ENCODE results near the gene ATXN3.

Gene ATXN3

DNA sequence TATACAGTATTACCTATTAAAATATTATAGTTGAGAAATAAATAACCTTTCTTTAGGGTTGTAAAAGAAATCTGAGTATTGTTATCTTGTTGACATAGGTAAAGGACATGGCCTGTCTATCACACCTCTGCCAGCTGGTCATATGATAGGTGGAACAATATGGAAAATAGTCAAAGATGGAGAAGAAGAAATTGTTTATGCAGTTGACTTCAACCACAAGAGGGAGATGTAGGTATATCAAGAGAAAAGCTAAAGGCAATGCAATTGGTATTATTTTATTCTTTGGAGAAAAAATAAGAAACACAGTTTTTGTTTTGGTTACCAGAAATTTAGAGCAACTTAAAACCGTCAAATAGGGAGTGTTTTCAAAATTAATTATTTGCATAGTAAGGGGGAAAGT, 28.9 kb upstream of the ATXN3 start:
- Histone ChIP-seq H3K79me2 (ENCODE audit: insufficient read depth, low read length) (no peaks in the 10 kb centered on the region), H3K9me3 (ENCODE audit: insufficient read depth, low read depth, low read length) (no peaks in the 10 kb centered on the region), H3K9me2 (replicated peaks; ENCODE audit: low read depth, low read length) (no peaks in the 10 kb centered on the region), H3K9ac (ENCODE audit: low read depth, low read length, poor library complexity, severe bottlenecking) (no peak overlapping the region), H3K4me2 (ENCODE audit: low read depth, low read length, poor library complexity, severe bottlenecking) (no peak overlapping the region), H3K4me3 (ENCODE audit: low read length, poor library complexity, severe bottlenecking) (no peak overlapping the region), H3K36me3 (ENCODE audit: insufficient read depth, low read length) (peaks cover 46% of the 10 kb centered on the region), H3F3A (ENCODE audit: low read depth) (no peaks in the 10 kb centered on the region), H3K27me3 (ENCODE audit: insufficient read depth, low read length, poor library complexity, severe bottlenecking) (no peaks in the 10 kb centered on the region), H2AFZ (ENCODE audit: low read length) (no peak overlapping the region), H3K4me1 (ENCODE audit: insufficient read depth, low read length, poor library complexity, severe bottlenecking) (no peaks in the 10 kb centered on the region), H4K20me1 (ENCODE audit: insufficient read depth, low read length, poor library complexity, severe bottlenecking) (no peaks in the 10 kb centered on the region)
- TF ChIP-seq EZH2phosphoT487 (IDR thresholded peaks at IDR 0.05; ENCODE audit: borderline replicate concordance): no peak
- TF ChIP-seq, protein P1, sequence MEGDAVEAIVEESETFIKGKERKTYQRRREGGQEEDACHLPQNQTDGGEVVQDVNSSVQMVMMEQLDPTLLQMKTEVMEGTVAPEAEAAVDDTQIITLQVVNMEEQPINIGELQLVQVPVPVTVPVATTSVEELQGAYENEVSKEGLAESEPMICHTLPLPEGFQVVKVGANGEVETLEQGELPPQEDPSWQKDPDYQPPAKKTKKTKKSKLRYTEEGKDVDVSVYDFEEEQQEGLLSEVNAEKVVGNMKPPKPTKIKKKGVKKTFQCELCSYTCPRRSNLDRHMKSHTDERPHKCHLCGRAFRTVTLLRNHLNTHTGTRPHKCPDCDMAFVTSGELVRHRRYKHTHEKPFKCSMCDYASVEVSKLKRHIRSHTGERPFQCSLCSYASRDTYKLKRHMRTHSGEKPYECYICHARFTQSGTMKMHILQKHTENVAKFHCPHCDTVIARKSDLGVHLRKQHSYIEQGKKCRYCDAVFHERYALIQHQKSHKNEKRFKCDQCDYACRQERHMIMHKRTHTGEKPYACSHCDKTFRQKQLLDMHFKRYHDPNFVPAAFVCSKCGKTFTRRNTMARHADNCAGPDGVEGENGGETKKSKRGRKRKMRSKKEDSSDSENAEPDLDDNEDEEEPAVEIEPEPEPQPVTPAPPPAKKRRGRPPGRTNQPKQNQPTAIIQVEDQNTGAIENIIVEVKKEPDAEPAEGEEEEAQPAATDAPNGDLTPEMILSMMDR (conservative IDR thresholded peaks at IDR 0.05; ENCODE audit: low read length): peak; percentile 75

DNA sequence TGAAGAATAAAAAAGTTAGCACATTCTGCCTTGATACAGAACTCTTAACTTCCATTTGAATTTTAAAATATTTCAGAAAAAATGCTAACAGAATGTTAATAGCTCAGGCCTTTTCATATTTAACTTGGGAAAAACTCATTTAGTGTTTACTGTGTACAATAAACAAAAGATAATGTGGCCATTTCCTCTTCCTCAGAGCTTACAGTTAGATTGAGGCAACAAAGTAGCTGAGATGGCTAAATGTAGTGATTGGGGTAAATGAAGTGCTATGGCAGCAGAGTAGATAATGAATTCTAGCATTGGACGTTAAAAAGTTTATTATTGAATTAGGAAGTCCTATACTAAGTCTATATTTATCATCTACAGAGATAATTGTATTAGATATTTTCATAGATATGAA, 28.1 kb upstream of the ATXN3 start:
- no peaks in the 10 kb centered on the region for H3K27me3 ChIP-seq (ENCODE audit: insufficient read depth, low read length, poor library complexity, severe bottlenecking)
- no peaks in the 10 kb centered on the region for H4K20me1 ChIP-seq (ENCODE audit: insufficient read depth, low read length, poor library complexity, severe bottlenecking)
- H3F3A ChIP-seq (ENCODE audit: low read depth): no peaks in the 10 kb centered on the region
- TF ChIP-seq, protein P1 (conservative IDR thresholded peaks at IDR 0.05; ENCODE audit: low read length): no peak
- TF ChIP-seq EZH2phosphoT487 (IDR thresholded peaks at IDR 0.05; ENCODE audit: borderline replicate concordance): no peak
- no peak overlapping the region for H3K4me3 ChIP-seq (ENCODE audit: low read length, poor library complexity, severe bottlenecking)
- no peaks in the 10 kb centered on the region for H3K9me3 ChIP-seq (ENCODE audit: insufficient read depth, low read depth, low read length)
- H3K36me3 ChIP-seq (ENCODE audit: insufficient read depth, low read length): peaks cover 46% of the 10 kb centered on the region
- no peak overlapping the region for H2AFZ ChIP-seq (ENCODE audit: low read length)
- no peaks in the 10 kb centered on the region for H3K4me1 ChIP-seq (ENCODE audit: insufficient read depth, low read length, poor library complexity, severe bottlenecking)
- H3K9me2 ChIP-seq (replicated peaks; ENCODE audit: low read depth, low read length): no peaks in the 10 kb centered on the region
- H3K9ac ChIP-seq (ENCODE audit: low read depth, low read length, poor library complexity, severe bottlenecking): no peak overlapping the region
- no peak overlapping the region for H3K4me2 ChIP-seq (ENCODE audit: low read depth, low read length, poor library complexity, severe bottlenecking)
- H3K79me2 ChIP-seq (ENCODE audit: insufficient read depth, low read length): no peaks in the 10 kb centered on the region

DNA sequence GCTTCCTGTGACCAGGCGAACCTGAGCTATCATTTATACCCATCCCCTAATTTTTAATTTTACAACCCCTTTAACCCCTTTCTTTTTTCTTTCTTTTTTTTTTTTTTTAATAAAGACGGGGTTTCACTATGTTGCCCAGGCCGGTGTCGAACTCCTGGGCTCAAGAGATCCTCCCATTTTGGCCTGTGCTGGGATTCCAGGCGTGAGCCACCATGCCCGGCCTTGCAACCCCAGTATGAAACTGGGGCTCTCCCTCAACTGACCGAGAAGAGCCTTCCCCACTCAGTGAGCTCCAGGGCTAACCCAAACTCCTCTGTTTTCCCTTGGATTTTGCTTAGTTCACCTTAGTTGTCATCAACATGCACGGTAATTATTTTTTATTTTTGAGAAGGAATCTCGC, 16.4 kb upstream of the ATXN3 start:
- H3K9ac ChIP-seq (ENCODE audit: low read depth, low read length, poor library complexity, severe bottlenecking): peak overlapping the region; percentile 90
- H3K79me2 ChIP-seq (ENCODE audit: insufficient read depth, low read length): peaks cover 66% of the 10 kb centered on the region
- H3K9me3 ChIP-seq (ENCODE audit: insufficient read depth, low read depth, low read length): no peaks in the 10 kb centered on the region
- no peaks in the 10 kb centered on the region for H3F3A ChIP-seq (ENCODE audit: low read depth)
- H3K4me1 ChIP-seq (ENCODE audit: insufficient read depth, low read length, poor library complexity, severe bottlenecking): peaks cover 36% of the 10 kb centered on the region
- no peak for TF ChIP-seq EZH2phosphoT487 (IDR thresholded peaks at IDR 0.05; ENCODE audit: borderline replicate concordance)
- TF ChIP-seq, protein P1 (conservative IDR thresholded peaks at IDR 0.05; ENCODE audit: low read length): no peak
- H3K4me2 ChIP-seq (ENCODE audit: low read depth, low read length, poor library complexity, severe bottlenecking): peak overlapping the region; percentile 83
- H4K20me1 ChIP-seq (ENCODE audit: insufficient read depth, low read length, poor library complexity, severe bottlenecking): no peaks in the 10 kb centered on the region
- H3K9me2 ChIP-seq (replicated peaks; ENCODE audit: low read depth, low read length): no peaks in the 10 kb centered on the region
- no peaks in the 10 kb centered on the region for H3K36me3 ChIP-seq (ENCODE audit: insufficient read depth, low read length)
- H3K27me3 ChIP-seq (ENCODE audit: insufficient read depth, low read length, poor library complexity, severe bottlenecking): no peaks in the 10 kb centered on the region
- peak overlapping the region; percentile 85 for H3K4me3 ChIP-seq (ENCODE audit: low read length, poor library complexity, severe bottlenecking)
- peak overlapping the region; percentile 91; the same call in 1 of the 2 replicates for H2AFZ ChIP-seq (ENCODE audit: low read length)
